ENCODE data around the gene SLF2. TPM values are rescaled to one million over a fixed set of nuclear protein-coding genes. Genes with fewer than 3 reads are reported as not detected.

The SLF2 gene
- total RNA-seq, 1 donor from 2014 or later, result 3.1 TPM

- no peaks in the 10 kb centered on the region for H3K27me3 ChIP-seq
- DNase-seq (ENCODE audit: low spot score in 2 of 2), result no peak
- TF ChIP-seq, protein P1, sequence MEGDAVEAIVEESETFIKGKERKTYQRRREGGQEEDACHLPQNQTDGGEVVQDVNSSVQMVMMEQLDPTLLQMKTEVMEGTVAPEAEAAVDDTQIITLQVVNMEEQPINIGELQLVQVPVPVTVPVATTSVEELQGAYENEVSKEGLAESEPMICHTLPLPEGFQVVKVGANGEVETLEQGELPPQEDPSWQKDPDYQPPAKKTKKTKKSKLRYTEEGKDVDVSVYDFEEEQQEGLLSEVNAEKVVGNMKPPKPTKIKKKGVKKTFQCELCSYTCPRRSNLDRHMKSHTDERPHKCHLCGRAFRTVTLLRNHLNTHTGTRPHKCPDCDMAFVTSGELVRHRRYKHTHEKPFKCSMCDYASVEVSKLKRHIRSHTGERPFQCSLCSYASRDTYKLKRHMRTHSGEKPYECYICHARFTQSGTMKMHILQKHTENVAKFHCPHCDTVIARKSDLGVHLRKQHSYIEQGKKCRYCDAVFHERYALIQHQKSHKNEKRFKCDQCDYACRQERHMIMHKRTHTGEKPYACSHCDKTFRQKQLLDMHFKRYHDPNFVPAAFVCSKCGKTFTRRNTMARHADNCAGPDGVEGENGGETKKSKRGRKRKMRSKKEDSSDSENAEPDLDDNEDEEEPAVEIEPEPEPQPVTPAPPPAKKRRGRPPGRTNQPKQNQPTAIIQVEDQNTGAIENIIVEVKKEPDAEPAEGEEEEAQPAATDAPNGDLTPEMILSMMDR (IDR thresholded peaks at IDR 0.05), result no peak
- H3K36me3 ChIP-seq, result peaks cover 33 to 38% of the 10 kb centered on the region in 2 donors
- H3K9me3 ChIP-seq, result no peaks in the 10 kb centered on the region
- H3K4me1 ChIP-seq, result peaks cover 9 to 16% of the 10 kb centered on the region in 2 donors
- no peak overlapping the region for H3K27ac ChIP-seq
- intact Hi-C loops (cut with DNase I), result no loop called here
- H3K4me3 ChIP-seq, result no peak overlapping the region
Measured at GRCh38 chr10:100984672-100985177, 72.0 kb downstream of the SLF2 start.

DNA sequence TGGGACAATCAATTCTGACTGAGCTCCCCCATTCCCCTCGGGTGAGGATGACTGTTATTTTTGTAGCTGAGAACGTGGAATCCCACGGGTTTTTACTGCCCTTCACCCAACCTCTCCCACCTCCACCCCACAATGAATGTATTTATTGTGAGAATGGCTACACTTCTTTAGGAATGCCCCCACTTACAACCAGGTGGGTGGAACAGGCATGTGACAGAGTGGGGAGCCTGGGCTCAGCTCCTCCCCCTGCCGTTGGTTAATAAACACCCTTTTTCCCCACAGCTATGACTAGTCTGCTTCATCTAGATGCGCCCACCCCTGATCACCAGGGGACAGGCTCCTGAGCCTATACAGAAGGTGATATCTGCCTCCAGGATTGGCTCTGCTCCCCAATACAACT, 72.6 kb downstream of the SLF2 start:
- no peak overlapping the region for H3K27ac ChIP-seq

GRCh38 chr10:100986623-100986951, 73.8 kb downstream of the SLF2 start:
- Histone ChIP-seq H3K27me3 (no peaks in the 10 kb centered on the region), H3K36me3 (peaks cover 23 to 35% of the 10 kb centered on the region in 2 donors)

More for the DNA sequence above, 72.6 kb downstream of the SLF2 start:
- Histone ChIP-seq H3K4me1 (peaks cover 9 to 16% of the 10 kb centered on the region in 2 donors), H3K4me3 (no peak overlapping the region), H3K36me3 (peaks cover 29 to 35% of the 10 kb centered on the region in 2 donors), H3K9me3 (no peaks in the 10 kb centered on the region), H3K27me3 (no peaks in the 10 kb centered on the region)
- TF ChIP-seq, protein P1 (IDR thresholded peaks at IDR 0.05), result no peak
- intact Hi-C loops (cut with DNase I), result no loop called here
- DNase-seq (ENCODE audit: low spot score in 2 of 2), result no peak

DNA sequence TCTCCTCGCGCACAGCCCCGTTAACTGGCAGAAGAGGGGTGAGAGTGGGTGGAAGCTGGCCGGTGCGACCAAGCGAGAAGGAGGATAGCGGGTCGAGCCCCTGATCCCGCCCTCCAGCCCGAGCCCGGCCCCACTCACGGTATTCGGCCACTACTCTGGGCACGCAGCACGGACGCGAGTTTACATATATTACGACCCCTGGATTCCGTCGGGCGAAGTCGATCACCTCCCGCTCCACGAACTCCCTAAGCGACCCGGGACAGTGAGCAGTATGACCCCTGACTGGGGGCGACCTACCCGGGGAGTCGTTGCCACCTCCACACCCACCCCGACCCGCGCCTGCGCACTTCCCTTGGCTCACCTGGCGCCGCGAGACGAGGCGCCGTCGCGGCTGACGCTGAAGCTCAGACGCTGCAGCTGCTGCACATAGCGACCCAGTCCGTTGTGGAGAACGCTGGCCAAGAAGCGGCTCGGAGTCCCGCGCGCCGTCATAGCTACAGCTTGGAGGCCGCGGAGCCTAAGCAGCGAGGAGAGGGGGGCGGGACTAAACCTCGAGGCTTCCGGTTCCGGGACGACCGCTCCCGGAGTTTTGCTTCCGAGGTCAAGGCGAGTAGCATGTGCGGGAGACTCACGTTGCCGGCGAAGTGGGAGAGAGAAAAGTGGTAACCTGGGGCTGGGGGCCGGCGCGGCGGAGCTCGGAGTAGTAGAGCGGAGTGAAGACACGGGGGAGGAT, 74.4 kb downstream of the SLF2 start, which contains the start of the genes MRPL43 and TWNK:
Gene MRPL43, minus strand, starts transcription at position 546 of the 733 bp plus-strand sequence. Its CDS starts 54 bp downstream, at position 492.
Gene TWNK, plus strand, starts transcription at position 592 of the 733 bp plus-strand sequence. CDS start 668 bp downstream, outside the sequence.
- H3K9me3 ChIP-seq, result no peaks in the 10 kb centered on the region
- H3K4me3 ChIP-seq, result peak within 1 kb of the TSS; percentile 84 to 90
- intact Hi-C loops (cut with DNase I), result no loop called here
- peak within 1 kb of the TSS; percentile 64 for H3K27ac ChIP-seq
- H3K4me1 ChIP-seq, result peaks cover 9 to 16% of the 10 kb centered on the region in 2 donors
- peak in 1 of 2 donors; percentile 88 for DNase-seq (ENCODE audit: low spot score in 2 of 2)
- H3K27me3 ChIP-seq, result no peaks in the 10 kb centered on the region
- peaks cover 19 to 35% of the 10 kb centered on the region in 2 donors for H3K36me3 ChIP-seq
- TF ChIP-seq, protein P1 (IDR thresholded peaks at IDR 0.05), result no peak

More at GRCh38 chr10:100986623-100986951, 73.8 kb downstream of the SLF2 start:
- no peak for DNase-seq (ENCODE audit: low spot score in 2 of 2)
- intact Hi-C loops (cut with DNase I), result no loop called here
- no peaks in the 10 kb centered on the region for H3K9me3 ChIP-seq
- peak overlapping the region; percentile 84 to 90 for H3K4me3 ChIP-seq
- peak overlapping the region; percentile 64 for H3K27ac ChIP-seq
- TF ChIP-seq, protein P1 (IDR thresholded peaks at IDR 0.05), result no peak
- H3K4me1 ChIP-seq, result peaks cover 9 to 16% of the 10 kb centered on the region in 2 donors

- H3K36me3 ChIP-seq, result peaks cover 18 to 30% of the 10 kb centered on the region in 2 donors
- peak overlapping the region; percentile 84 to 90 for H3K4me3 ChIP-seq
- no peaks in the 10 kb centered on the region for H3K9me3 ChIP-seq
- intact Hi-C loops (cut with DNase I), result no loop called here
- H3K4me1 ChIP-seq, result peaks cover 9 to 16% of the 10 kb centered on the region in 2 donors
- peak overlapping the region; percentile 64 for H3K27ac ChIP-seq
- TF ChIP-seq, protein P1 (IDR thresholded peaks at IDR 0.05), result no peak
- DNase-seq (ENCODE audit: low spot score in 2 of 2), result no peak
- H3K27me3 ChIP-seq, result no peaks in the 10 kb centered on the region
Measured at GRCh38 chr10:100987685-100988049, 74.9 kb downstream of the SLF2 start.
